ENCODE data around the gene MFGE8. TPM values are rescaled to one million over a fixed set of nuclear protein-coding genes. Genes with fewer than 3 reads are reported as not detected.

Gene MFGE8
- polyA plus RNA-seq, 1 of the 3 experiments (the other 2 are of a cell fraction): 247 TPM

- no peak overlapping the region for H3K27ac ChIP-seq (ENCODE audit: low read depth in 2 of 2, low read length in 1 of 2)
- H3K27me3 ChIP-seq (ENCODE audit: insufficient read depth): peaks cover 14% of the 10 kb centered on the region; the same call in 1 of the 2 replicates
- WGBS (ENCODE audit: low lambda C conversion rate): 50% methylated on average over 9 of the region's 9 CpGs
- ChIA-PET CTCF (interaction anchor here (0.9 to 2.9 kb wide), 2 partner anchors 22 to 215 kb away, joined by 3 to 11 read pairs; no protein-coding TSS in a partner anchor), POLR2A (no interaction called here)
- no peak for DNase-seq
- H3K36me3 ChIP-seq (replicated peaks in 1 of 2; ENCODE audit: control insufficient read depth in 1 of 2, insufficient read depth in 2 of 2, low read length in 1 of 2): no peaks in the 10 kb centered on the region
- H3K9ac ChIP-seq: no peak overlapping the region
- no peak overlapping the region for H2AFZ ChIP-seq (ENCODE audit: low read depth)
- no peaks in the 10 kb centered on the region for H3K79me2 ChIP-seq (ENCODE audit: insufficient read depth)
- H4K20me1 ChIP-seq (ENCODE audit: insufficient read depth): no peaks in the 10 kb centered on the region
- H3K4me2 ChIP-seq: no peak overlapping the region
- H3F3A ChIP-seq (replicated peaks; ENCODE audit: insufficient read depth): no peaks in the 10 kb centered on the region
- no peaks in the 10 kb centered on the region for H3K9me2 ChIP-seq
- no peaks in the 10 kb centered on the region for H3K4me1 ChIP-seq (ENCODE audit: control insufficient read depth in 1 of 2, insufficient read depth in 2 of 2, low read depth in 1 of 2, low read length in 1 of 2)
- H3K4me3 ChIP-seq (ENCODE audit: low read depth in 2 of 2, low read length in 1 of 2): no peak overlapping the region
- TF ChIP-seq TAF1 (IDR thresholded peaks at IDR 0.05; ENCODE audit: borderline replicate concordance, low read depth, low read length): no peak
- TF ChIP-seq POLR2AphosphoS5 (IDR thresholded peaks at IDR 0.05; ENCODE audit: low read depth, low read length): no peak
- TF ChIP-seq USF2 (IDR thresholded peaks at IDR 0.05; ENCODE audit: borderline replicate concordance, low read depth, low read length): no peak
- no peak for TF ChIP-seq NRF1 (IDR thresholded peaks at IDR 0.05; ENCODE audit: low read depth, low read length)
- TF ChIP-seq TCF12 (IDR thresholded peaks at IDR 0.05): no peak
- TF ChIP-seq RFX5 (IDR thresholded peaks at IDR 0.05; ENCODE audit: low read length): no peak
- H3K9me3 ChIP-seq: no peaks in the 10 kb centered on the region
Observed at GRCh38 chr15:88872706-88873105, 40.5 kb downstream of the MFGE8 start.

- 32% methylated on average over 6 of the region's 6 CpGs for WGBS (ENCODE audit: low lambda C conversion rate)
- H3K27me3 ChIP-seq (ENCODE audit: insufficient read depth): peaks cover 14% of the 10 kb centered on the region; the same call in 1 of the 2 replicates
- H3K4me2 ChIP-seq: no peak overlapping the region
- no peaks in the 10 kb centered on the region for H4K20me1 ChIP-seq (ENCODE audit: insufficient read depth)
- no peak for TF ChIP-seq POLR2AphosphoS5 (IDR thresholded peaks at IDR 0.05; ENCODE audit: low read depth, low read length)
- TF ChIP-seq YY1 (IDR thresholded peaks at IDR 0.05; ENCODE audit: low read depth): no peak
- no peak for TF ChIP-seq MXI1 (IDR thresholded peaks at IDR 0.05; ENCODE audit: low read depth, low read length)
- no peak for TF ChIP-seq NRF1 (IDR thresholded peaks at IDR 0.05; ENCODE audit: low read depth, low read length)
- TF ChIP-seq JUND (IDR thresholded peaks at IDR 0.05): no peak
- no peak for TF ChIP-seq FOXJ3 (CRISPR knock-in tag; IDR thresholded peaks at IDR 0.05)
- no peak for TF ChIP-seq TEAD4 (IDR thresholded peaks at IDR 0.05; ENCODE audit: borderline replicate concordance, insufficient read depth)
- no peak for TF ChIP-seq USF2 (IDR thresholded peaks at IDR 0.05; ENCODE audit: borderline replicate concordance, low read depth, low read length)
- TF ChIP-seq TAF1 (IDR thresholded peaks at IDR 0.05; ENCODE audit: borderline replicate concordance, low read depth, low read length): no peak
- no peak for TF ChIP-seq ELF1 (IDR thresholded peaks at IDR 0.05)
- H3K9me3 ChIP-seq: no peaks in the 10 kb centered on the region
- H3K4me1 ChIP-seq (ENCODE audit: control insufficient read depth in 1 of 2, insufficient read depth in 2 of 2, low read depth in 1 of 2, low read length in 1 of 2): no peaks in the 10 kb centered on the region
- no peak overlapping the region for H3K4me3 ChIP-seq (ENCODE audit: low read depth in 2 of 2, low read length in 1 of 2)
- H3F3A ChIP-seq (replicated peaks; ENCODE audit: insufficient read depth): no peaks in the 10 kb centered on the region
- H3K9ac ChIP-seq: no peak overlapping the region
- H2AFZ ChIP-seq (ENCODE audit: low read depth): no peak overlapping the region
- POLR2A ChIA-PET: no interaction called here
- no peaks in the 10 kb centered on the region for H3K36me3 ChIP-seq (replicated peaks in 1 of 2; ENCODE audit: control insufficient read depth in 1 of 2, insufficient read depth in 2 of 2, low read length in 1 of 2)
- no peak for DNase-seq
- H3K9me2 ChIP-seq: no peaks in the 10 kb centered on the region
- H3K79me2 ChIP-seq (ENCODE audit: insufficient read depth): no peaks in the 10 kb centered on the region
- CTCF ChIA-PET: interaction anchor here (0.9 to 2.9 kb wide), 3 partner anchors 22 to 214 kb away, joined by 3 to 11 read pairs (median 4); no protein-coding TSS in a partner anchor
- no peak overlapping the region for H3K27ac ChIP-seq (ENCODE audit: low read depth in 2 of 2, low read length in 1 of 2)
Observed at GRCh38 chr15:88872106-88872505, 41.1 kb downstream of the MFGE8 start.

All from SK-N-SH (cell line).